Measurements from ENCODE around the gene WASHC3. TPM values are rescaled to one million over a fixed set of nuclear protein-coding genes. Genes with fewer than 3 reads are reported as not detected.

The WASHC3 gene
- total RNA-seq, 1 donor from 2014 or later = 53.6 TPM

GRCh38 chr12:101968770-101969169 is 93.0 kb downstream of the WASHC3 start:
- DNase-seq (ENCODE audit: low read depth) = no peak

- no peak for DNase-seq (ENCODE audit: low read depth)
These were observed 94.3 kb downstream of the WASHC3 start for GRCh38 chr12:101967506-101967905.

- DNase-seq (ENCODE audit: low read depth) = no peak
These were observed 95.3 kb downstream of the WASHC3 start for GRCh38 chr12:101966496-101966895.

- DNase-seq (ENCODE audit: low read depth) = no peak
These were observed 98.1 kb downstream of the WASHC3 start for GRCh38 chr12:101963697-101964096.

Other genes with a start within 250 kb of the WASHC3 start
- gene GNPTAB, start 231.0 kb downstream of the WASHC3 start, total RNA-seq = 41.5 and 74.2 TPM in 2 replicates
- gene DRAM1, start 184.4 kb downstream of the WASHC3 start, total RNA-seq = 95.3 and 131 TPM in 2 replicates
- gene NUP37, start 58.1 kb upstream of the WASHC3 start, total RNA-seq = 66.0 and 73.1 TPM in 2 replicates
- 9.0 and 13.0 TPM in 2 replicates for gene PARPBP, start 58.2 kb upstream of the WASHC3 start, total RNA-seq
- gene PMCH, start 135.8 kb upstream of the WASHC3 start, total RNA-seq = not detected in 2 replicates

Measured in renal cortical epithelial cell (primary cell).